ENCODE measurements around the gene P2RX6.

- no peak for TF ChIP-seq TAF1 (conservative IDR thresholded peaks at IDR 0.05)
- TF ChIP-seq GABPA (IDR thresholded peaks at IDR 0.05 in 1 of 2, conservative IDR thresholded peaks at IDR 0.05 in 1 of 2): no peak
- no peak for TF ChIP-seq REST (IDR thresholded peaks at IDR 0.05)
- no peak for TF ChIP-seq CTCF (IDR thresholded peaks at IDR 0.05; ENCODE audit: low read depth, low read length, missing input control)
- TF ChIP-seq FOXA1 (IDR thresholded peaks at IDR 0.05): no peak
- no peak for TF ChIP-seq MAX (IDR thresholded peaks at IDR 0.05)
- no peak for TF ChIP-seq JUND (IDR thresholded peaks at IDR 0.05)
- no peak for TF ChIP-seq RAD21 (IDR thresholded peaks at IDR 0.05)
- no peak for TF ChIP-seq ATF3 (IDR thresholded peaks at IDR 0.05)
- no peak for TF ChIP-seq SP1 (IDR thresholded peaks at IDR 0.05)
- no peak for TF ChIP-seq ZBTB33 (IDR thresholded peaks at IDR 0.05)
- no peak for TF ChIP-seq EGR1 (IDR thresholded peaks at IDR 0.05; ENCODE audit: low read depth in 2 of 2)
- no peak for TF ChIP-seq RXRA (IDR thresholded peaks at IDR 0.05)
Measured at GRCh38 chr22:21064917-21065864, 50.2 kb downstream of the P2RX6 start.
